CD4-positive, CD25-positive, alpha-beta regulatory T cell (primary cell): ENCODE data around the gene SIX3. TPM values are rescaled to one million over a fixed set of nuclear protein-coding genes. Genes with fewer than 3 reads are reported as not detected.

Experiments
- ATAC-seq, 2 donors: fragments of 150-1000 bp; cut with Tn5 transposase; one replicate each; pipeline ENCODE4 v1.10.0; 2021; ENCODE audit warnings: low read depth in 2 of 2, moderate number of reproducible peaks in 2 of 2, moderate library complexity in 1 of 2
- DNase-seq, 3 donors: peaks; one replicate each; pipeline versions ENCODE4 v3.0.0 to v3.0.0-alpha.2; 2012 to 2022; ENCODE audit warnings: mixed read lengths in 1 of 3
- H3K27ac ChIP-seq: one replicate; pipeline ENCODE4 v1.7.0; 2013; ENCODE audit warnings: mild to moderate bottlenecking, low read length; ENCODE audit not compliant: insufficient read depth, poor library complexity, severe bottlenecking
- H3K27me3 ChIP-seq: one replicate; pipeline ENCODE4 v1.7.0; 2013; ENCODE audit warnings: low read length; ENCODE audit not compliant: control insufficient read depth, insufficient read depth
- H3K36me3 ChIP-seq: one replicate; pipeline ENCODE4 v1.7.0; 2013; ENCODE audit warnings: mild to moderate bottlenecking, low read length, moderate library complexity; ENCODE audit not compliant: control insufficient read depth, insufficient read depth
- H3K4me1 ChIP-seq: 2 replicates; pipeline ENCODE4 v1.7.0; 2013; ENCODE audit warnings: mild to moderate bottlenecking, low read length; ENCODE audit not compliant: insufficient read depth, control insufficient read depth, poor library complexity, severe bottlenecking
- H3K4me3 ChIP-seq: one replicate; pipeline ENCODE4 v1.7.0; 2013; ENCODE audit warnings: low read depth, mild to moderate bottlenecking, low read length, moderate library complexity
- H3K9me3 ChIP-seq, 2 experiments: 1 replicate in 1 of 2; 2 replicates in 1 of 2; pipeline ENCODE4 v1.7.0; 2013; ENCODE audit warnings: low read length in 2 of 2, mild to moderate bottlenecking in 1 of 2, moderate library complexity in 1 of 2; ENCODE audit not compliant: control insufficient read depth in 2 of 2
- H3K27ac Mint-ChIP-seq, 3 donors: one replicate each; pipeline ENCODE4 v1.8.0; 2020 to 2022; ENCODE audit warnings: mild to moderate bottlenecking in 3 of 3, mixed read lengths in 3 of 3, moderate library complexity in 2 of 3
- H3K27me3 Mint-ChIP-seq: one replicate; pipeline ENCODE4 v1.8.0; 2022; ENCODE audit warnings: mild to moderate bottlenecking, mixed read lengths
- H3K36me3 Mint-ChIP-seq: one replicate; pipeline ENCODE4 v1.8.0; 2020; ENCODE audit warnings: mixed read lengths
- H3K4me1 Mint-ChIP-seq, 4 donors: one replicate each; pipeline ENCODE4 v1.8.0; 2020 to 2022; ENCODE audit warnings: mixed read lengths in 4 of 4, mild to moderate bottlenecking in 1 of 4
- H3K4me3 Mint-ChIP-seq, 4 donors: one replicate each; pipeline ENCODE4 v1.8.0; 2020 to 2022; ENCODE audit warnings: mild to moderate bottlenecking in 4 of 4, mixed read lengths in 4 of 4, moderate library complexity in 3 of 4
- H3K9me3 Mint-ChIP-seq, 7 donors: one replicate each; pipeline ENCODE4 v1.8.0; 2020 to 2022; ENCODE audit warnings: mixed read lengths in 7 of 7, mild to moderate bottlenecking in 3 of 7, moderate library complexity in 2 of 7
- polyA plus RNA-seq, 4 donors: library from polyadenylated mRNA; unstranded; fragments of 300-500 nt; fragmentation: Illumina TruSeq; gene quantifications; one replicate each; pipeline ENCODE4 v1.2.3, GENCODE V29; 2021
- total RNA-seq: library from RNA; stranded (reverse); gene quantifications from one replicate; pipeline ENCODE4 v1.2.3, GENCODE V29; 2022

Gene SIX3
- total and polyA plus RNA-seq, 5 donors from 2014 or later: not detected

GRCh38 chr2:44932564-44933392, 8.7 kb upstream of the SIX3 start:
- Histone ChIP-seq H3K36me3 (no peaks in the 10 kb centered on the region), H3K4me1 (peaks cover 8% of the 10 kb centered on the region), H3K27ac (no peak overlapping the region), H3K9me3 (no peaks in the 10 kb centered on the region), H3K27me3 (peaks cover 19% of the 10 kb centered on the region), H3K4me3 (no peak overlapping the region)
- H3K9me3 Mint-ChIP-seq: peaks cover 0 to 2% (median 0%) of the 10 kb centered on the region in 7 donors
- peaks cover 81% of the 10 kb centered on the region for H3K27me3 Mint-ChIP-seq
- H3K27ac Mint-ChIP-seq: no peak overlapping the region
- no peaks in the 10 kb centered on the region for H3K36me3 Mint-ChIP-seq
- peak overlapping the region in 1 of 4 donors; percentile 7 for H3K4me3 Mint-ChIP-seq
- ATAC-seq (no peak), DNase-seq (no peak)
- peaks cover 0 to 43% (median 9%) of the 10 kb centered on the region in 4 donors for H3K4me1 Mint-ChIP-seq

GRCh38 chr2:44933434-44933951, 8.0 kb upstream of the SIX3 start:
- Histone ChIP-seq H3K9me3 (no peaks in the 10 kb centered on the region), H3K27me3 (peaks cover 19% of the 10 kb centered on the region), H3K27ac (no peak overlapping the region), H3K4me1 (peaks cover 16% of the 10 kb centered on the region), H3K4me3 (no peak overlapping the region), H3K36me3 (no peaks in the 10 kb centered on the region)
- no peak for ATAC-seq
- H3K4me3 Mint-ChIP-seq: no peak overlapping the region
- peaks cover 0 to 2% (median 0%) of the 10 kb centered on the region in 7 donors for H3K9me3 Mint-ChIP-seq
- no peak for DNase-seq
- H3K27me3 Mint-ChIP-seq: peaks cover 80% of the 10 kb centered on the region
- peaks cover 0 to 46% (median 9%) of the 10 kb centered on the region in 4 donors for H3K4me1 Mint-ChIP-seq
- H3K36me3 Mint-ChIP-seq: no peaks in the 10 kb centered on the region
- H3K27ac Mint-ChIP-seq: no peak overlapping the region

GRCh38 chr2:44934038-44934982, 7.2 kb upstream of the SIX3 start:
- peaks cover 0 to 2% (median 0%) of the 10 kb centered on the region in 7 donors for H3K9me3 Mint-ChIP-seq
- Histone ChIP-seq H3K4me1 (peaks cover 22% of the 10 kb centered on the region), H3K9me3 (no peaks in the 10 kb centered on the region), H3K27me3 (peaks cover 19% of the 10 kb centered on the region), H3K36me3 (no peaks in the 10 kb centered on the region), H3K27ac (no peak overlapping the region), H3K4me3 (no peak overlapping the region)
- H3K27ac Mint-ChIP-seq: no peak overlapping the region
- peaks cover 81% of the 10 kb centered on the region for H3K27me3 Mint-ChIP-seq
- peaks cover 0 to 46% (median 9%) of the 10 kb centered on the region in 4 donors for H3K4me1 Mint-ChIP-seq
- no peak for ATAC-seq
- DNase-seq: no peak
- no peak overlapping the region for H3K4me3 Mint-ChIP-seq
- no peaks in the 10 kb centered on the region for H3K36me3 Mint-ChIP-seq

GRCh38 chr2:44934983-44935728, 6.3 kb upstream of the SIX3 start:
- H3K36me3 ChIP-seq: no peaks in the 10 kb centered on the region
- Mint-ChIP-seq H3K36me3 (no peaks in the 10 kb centered on the region), H3K9me3 (peaks cover 0 to 2% (median 0%) of the 10 kb centered on the region in 7 donors), H3K4me1 (peaks cover 0 to 47% (median 6%) of the 10 kb centered on the region in 4 donors), H3K27me3 (peaks cover 83% of the 10 kb centered on the region), H3K27ac (no peak overlapping the region), H3K4me3 (no peak overlapping the region)
- DNase-seq (no peak), ATAC-seq (no peak)
- peaks cover 22% of the 10 kb centered on the region for H3K4me1 ChIP-seq
- H3K27me3 ChIP-seq: peaks cover 23% of the 10 kb centered on the region
- no peaks in the 10 kb centered on the region for H3K9me3 ChIP-seq
- no peak overlapping the region for H3K4me3 ChIP-seq
- no peak overlapping the region for H3K27ac ChIP-seq

- no peak overlapping the region for H3K4me3 Mint-ChIP-seq
- ATAC-seq (no peak), DNase-seq (no peak)
- Histone ChIP-seq H3K27me3 (peaks cover 19% of the 10 kb centered on the region), H3K36me3 (no peaks in the 10 kb centered on the region), H3K9me3 (no peaks in the 10 kb centered on the region), H3K4me1 (peaks cover 22% of the 10 kb centered on the region), H3K27ac (no peak overlapping the region), H3K4me3 (no peak overlapping the region)
- H3K27ac Mint-ChIP-seq: no peak overlapping the region
- peaks cover 83% of the 10 kb centered on the region for H3K27me3 Mint-ChIP-seq
- peaks cover 0 to 46% (median 6%) of the 10 kb centered on the region in 4 donors for H3K4me1 Mint-ChIP-seq
- H3K36me3 Mint-ChIP-seq: no peaks in the 10 kb centered on the region
- peaks cover 0 to 2% (median 0%) of the 10 kb centered on the region in 7 donors for H3K9me3 Mint-ChIP-seq
Measured at GRCh38 chr2:44935729-44936098, 5.8 kb upstream of the SIX3 start.

- Mint-ChIP-seq H3K27ac (no peak overlapping the region), H3K9me3 (peaks cover 0 to 2% (median 0%) of the 10 kb centered on the region in 7 donors), H3K4me3 (no peak overlapping the region), H3K4me1 (peaks cover 0 to 46% (median 6%) of the 10 kb centered on the region in 4 donors), H3K36me3 (no peaks in the 10 kb centered on the region), H3K27me3 (peaks cover 83% of the 10 kb centered on the region)
- no peak overlapping the region for H3K4me3 ChIP-seq
- H3K36me3 ChIP-seq: no peaks in the 10 kb centered on the region
- H3K4me1 ChIP-seq: peaks cover 27% of the 10 kb centered on the region
- no peaks in the 10 kb centered on the region for H3K9me3 ChIP-seq
- DNase-seq (no peak), ATAC-seq (no peak)
- no peak overlapping the region for H3K27ac ChIP-seq
- H3K27me3 ChIP-seq: peaks cover 14% of the 10 kb centered on the region
Measured at GRCh38 chr2:44936275-44936674, 5.2 kb upstream of the SIX3 start.
